CD4-positive, alpha-beta memory T cell (primary cell): ENCODE measurements around the gene CR1L. TPM values are rescaled to one million over a fixed set of nuclear protein-coding genes. Genes with fewer than 3 reads are reported as not detected.
"Not testable (repeated sequence)": the region's sequence is repeated elsewhere in the genome, so short reads cannot be mapped to it uniquely, and the experiment has no call there.

Source experiments
- CTCF ChIA-PET: fragments of 350-600 bp; sonication (Branson Sonifier 250); formaldehyde crosslinking; loops from one replicate; lab custom pipeline; 2021; ENCODE audit warnings: inconsistent platforms; ENCODE audit not compliant: partially characterized antibody; lab: Charles Lee
- POLR2A ChIA-PET: fragments of 350-600 bp; sonication (Branson Sonifier 250); formaldehyde crosslinking; loops from one replicate; lab custom pipeline; 2021; ENCODE audit not compliant: partially characterized antibody; lab: Charles Lee
- DNase-seq, 5 donors: peaks; one replicate each; pipeline versions ENCODE4 v3.0.0 to v3.0.0-alpha.2; 2020 to 2022; ENCODE audit warnings: mixed read lengths in 1 of 5
- H3K27ac ChIP-seq: one replicate; pipeline ENCODE4 v1.7.0; 2013; ENCODE audit warnings: low read depth, low read length
- H3K27me3 ChIP-seq: 2 replicates; pipeline ENCODE4 v1.7.0; 2013; ENCODE audit warnings: mild to moderate bottlenecking, low read length, moderate library complexity; ENCODE audit not compliant: insufficient read depth
- H3K36me3 ChIP-seq: 2 replicates; pipeline ENCODE4 v1.7.0; 2013; ENCODE audit warnings: mild to moderate bottlenecking, low read length, moderate library complexity; ENCODE audit not compliant: insufficient read depth
- H3K4me1 ChIP-seq: 2 replicates; pipeline ENCODE4 v1.7.0; 2013; ENCODE audit warnings: mild to moderate bottlenecking, low read length, moderate library complexity; ENCODE audit not compliant: insufficient read depth
- H3K4me3 ChIP-seq, 2 donors: one replicate each; pipeline ENCODE4 v1.7.0; 2013; ENCODE audit warnings: low read length in 2 of 2, mild to moderate bottlenecking in 1 of 2
- H3K9me3 ChIP-seq, 2 donors: one replicate each; pipeline ENCODE4 v1.7.0; 2013; ENCODE audit warnings: low read length in 2 of 2, control low read depth in 1 of 2; ENCODE audit not compliant: control insufficient read depth in 1 of 2
- H3K27ac Mint-ChIP-seq, 7 donors: one replicate each; pipeline ENCODE4 v1.8.0; 2020 to 2021; ENCODE audit warnings: mixed read lengths in 7 of 7, mild to moderate bottlenecking in 6 of 7, inconsistent platforms in 3 of 7, moderate library complexity in 3 of 7
- H3K27me3 Mint-ChIP-seq, 2 donors: one replicate each; pipeline ENCODE4 v1.8.0; 2020 to 2021; ENCODE audit warnings: mixed read lengths in 2 of 2
- H3K36me3 Mint-ChIP-seq, 2 donors: one replicate each; pipeline ENCODE4 v1.8.0; 2020 to 2021; ENCODE audit warnings: mixed read lengths in 2 of 2, inconsistent platforms in 1 of 2, mild to moderate bottlenecking in 1 of 2
- H3K4me1 Mint-ChIP-seq, 4 donors: one replicate each; pipeline ENCODE4 v1.8.0; 2020 to 2021; ENCODE audit warnings: mixed read lengths in 4 of 4, mild to moderate bottlenecking in 1 of 4
- H3K4me3 Mint-ChIP-seq, 8 donors: one replicate each; pipeline ENCODE4 v1.8.0; 2020 to 2021; ENCODE audit warnings: mixed read lengths in 8 of 8, mild to moderate bottlenecking in 7 of 8, moderate library complexity in 6 of 8, inconsistent platforms in 3 of 8
- H3K9me3 Mint-ChIP-seq, 8 donors: one replicate each; pipeline ENCODE4 v1.8.0; 2020 to 2021; ENCODE audit warnings: mixed read lengths in 8 of 8, mild to moderate bottlenecking in 5 of 8, inconsistent platforms in 3 of 8, moderate library complexity in 1 of 8
- intact Hi-C: fragments of 100-400 bp; cut with micrococcal nuclease; formaldehyde crosslinking; loops from one replicate; pipeline ENCODE4 v1.15.1; 2023
- polyA plus RNA-seq, 2 donors: library from polyadenylated mRNA; unstranded; fragments of 300-500 nt; fragmentation: Illumina TruSeq; gene quantifications; one replicate each; pipeline ENCODE4 v1.2.3, GENCODE V29; 2021
- total RNA-seq, 2 experiments: library from RNA; stranded (reverse); gene quantifications; one replicate each; pipeline ENCODE4 v1.2.3, GENCODE V29; 2021

Gene CR1L
- total and polyA plus RNA-seq, 4 experiments from 2014 or later = 0.19 TPM; not detected in 3

- intact Hi-C loops = no loop called here
- Histone ChIP-seq H3K4me1 (peaks cover 3% of the 10 kb centered on the region), H3K27ac (no peak overlapping the region), H3K4me3 (no peak overlapping the region), H3K9me3 (no peaks in the 10 kb centered on the region), H3K27me3 (no peaks in the 10 kb centered on the region), H3K36me3 (no peaks in the 10 kb centered on the region)
- peaks cover 4 to 6% of the 10 kb centered on the region in 2 donors for H3K27me3 Mint-ChIP-seq
- H3K4me3 Mint-ChIP-seq = no peak overlapping the region
- POLR2A ChIA-PET = interaction anchor here (1.1 kb wide), 1 partner anchor 177 kb away, joined by 3 read pairs; no protein-coding TSS in a partner anchor
- H3K9me3 Mint-ChIP-seq = no peaks in the 10 kb centered on the region
- no peaks in the 10 kb centered on the region for H3K36me3 Mint-ChIP-seq
- H3K4me1 Mint-ChIP-seq = peaks cover 0 to 4% (median under 1%) of the 10 kb centered on the region in 4 donors
- no peak for DNase-seq
- H3K27ac Mint-ChIP-seq = no peak overlapping the region
- CTCF ChIA-PET = interaction anchor here (0.6 to 1.9 kb wide), 10 partner anchors 9 to 177 kb away, joined by 3 to 10 read pairs (median 4); no protein-coding TSS in a partner anchor
Observed at GRCh38 chr1:207620543-207620893, 24.4 kb upstream of the CR1L start.

- intact Hi-C loops = not testable (repeated sequence)
Observed at GRCh38 chr1:207625504-207626071, 19.3 kb upstream of the CR1L start.

GRCh38 chr1:207626972-207627337 is 18.0 kb upstream of the CR1L start:
- H3K36me3 Mint-ChIP-seq = no peaks in the 10 kb centered on the region
- no peaks in the 10 kb centered on the region for H3K9me3 Mint-ChIP-seq
- Histone ChIP-seq H3K4me1 (no peaks in the 10 kb centered on the region), H3K9me3 (no peaks in the 10 kb centered on the region), H3K27ac (no peak overlapping the region), H3K27me3 (no peaks in the 10 kb centered on the region), H3K36me3 (no peaks in the 10 kb centered on the region), H3K4me3 (no peak overlapping the region)
- peaks cover under 1 to 1% of the 10 kb centered on the region in 2 donors for H3K27me3 Mint-ChIP-seq
- intact Hi-C loops = no loop called here
- DNase-seq = no peak
- no peaks in the 10 kb centered on the region for H3K4me1 Mint-ChIP-seq
- no peak overlapping the region for H3K4me3 Mint-ChIP-seq
- ChIA-PET CTCF (no interaction called here), POLR2A (no interaction called here)
- H3K27ac Mint-ChIP-seq = no peak overlapping the region

More at GRCh38 chr1:207625504-207626071, 19.3 kb upstream of the CR1L start:
- H3K27ac Mint-ChIP-seq, H3K36me3 Mint-ChIP-seq, POLR2A ChIA-PET, H3K27me3 Mint-ChIP-seq, CTCF ChIA-PET, H3K36me3 ChIP-seq, H3K27me3 ChIP-seq, H3K9me3 ChIP-seq, H3K4me3 ChIP-seq, DNase-seq, H3K27ac ChIP-seq, H3K4me1 Mint-ChIP-seq, H3K9me3 Mint-ChIP-seq, H3K4me1 ChIP-seq, H3K4me3 Mint-ChIP-seq: not testable (repeated sequence)

GRCh38 chr1:207627496-207627895 is 17.4 kb upstream of the CR1L start:
- Histone ChIP-seq H3K9me3 (no peaks in the 10 kb centered on the region), H3K4me3 (no peak overlapping the region), H3K27me3 (no peaks in the 10 kb centered on the region), H3K36me3 (no peaks in the 10 kb centered on the region), H3K27ac (no peak overlapping the region), H3K4me1 (no peaks in the 10 kb centered on the region)
- ChIA-PET CTCF (no interaction called here), POLR2A (no interaction called here)
- H3K4me1 Mint-ChIP-seq = no peaks in the 10 kb centered on the region
- intact Hi-C loops = no loop called here
- no peak overlapping the region for H3K4me3 Mint-ChIP-seq
- no peak for DNase-seq
- H3K27ac Mint-ChIP-seq = no peak overlapping the region
- H3K27me3 Mint-ChIP-seq = peaks cover 1 to 2% of the 10 kb centered on the region in 2 donors
- H3K36me3 Mint-ChIP-seq = no peaks in the 10 kb centered on the region
- no peaks in the 10 kb centered on the region for H3K9me3 Mint-ChIP-seq

GRCh38 chr1:207628776-207629175 is 16.2 kb upstream of the CR1L start:
- intact Hi-C loops = no loop called here
- Histone ChIP-seq H3K4me1 (no peaks in the 10 kb centered on the region), H3K4me3 (no peak overlapping the region), H3K9me3 (no peaks in the 10 kb centered on the region), H3K36me3 (no peaks in the 10 kb centered on the region), H3K27ac (no peak overlapping the region), H3K27me3 (no peaks in the 10 kb centered on the region)
- Mint-ChIP-seq H3K27ac (no peak overlapping the region), H3K27me3 (peaks cover 2% of the 10 kb centered on the region in 2 donors), H3K4me3 (no peak overlapping the region), H3K36me3 (no peaks in the 10 kb centered on the region), H3K9me3 (no peaks in the 10 kb centered on the region), H3K4me1 (no peaks in the 10 kb centered on the region)
- ChIA-PET CTCF (interaction anchor here (0.9 kb wide), 1 partner anchor 645 kb away, joined by 3 read pairs; no protein-coding TSS in a partner anchor), POLR2A (no interaction called here)
- no peak for DNase-seq

- Mint-ChIP-seq H3K4me3 (no peak overlapping the region), H3K27me3 (peaks cover 5 to 12% of the 10 kb centered on the region in 2 donors), H3K9me3 (no peaks in the 10 kb centered on the region), H3K36me3 (no peaks in the 10 kb centered on the region), H3K27ac (no peak overlapping the region), H3K4me1 (no peaks in the 10 kb centered on the region)
- Histone ChIP-seq H3K36me3 (no peaks in the 10 kb centered on the region), H3K27ac (no peak overlapping the region), H3K9me3 (no peaks in the 10 kb centered on the region), H3K4me3 (no peak overlapping the region), H3K4me1 (no peaks in the 10 kb centered on the region), H3K27me3 (no peaks in the 10 kb centered on the region)
- ChIA-PET CTCF (no interaction called here), POLR2A (no interaction called here)
- intact Hi-C loops = no loop called here
- DNase-seq = no peak
Observed at GRCh38 chr1:207631137-207631536, 13.8 kb upstream of the CR1L start.

GRCh38 chr1:207633226-207633625 is 11.7 kb upstream of the CR1L start:
- no peak for DNase-seq
- POLR2A ChIA-PET = no interaction called here
- Mint-ChIP-seq H3K36me3 (no peaks in the 10 kb centered on the region), H3K27ac (no peak overlapping the region), H3K9me3 (no peaks in the 10 kb centered on the region), H3K27me3 (peaks cover 5 to 18% of the 10 kb centered on the region in 2 donors), H3K4me1 (no peaks in the 10 kb centered on the region), H3K4me3 (no peak overlapping the region)
- intact Hi-C loops = no loop called here
- H3K27me3 ChIP-seq = no peaks in the 10 kb centered on the region
- no peaks in the 10 kb centered on the region for H3K4me1 ChIP-seq
- no peaks in the 10 kb centered on the region for H3K9me3 ChIP-seq
- no peaks in the 10 kb centered on the region for H3K36me3 ChIP-seq
- H3K27ac ChIP-seq = no peak overlapping the region
- H3K4me3 ChIP-seq = no peak overlapping the region
- CTCF ChIA-PET = no interaction called here
